MM.1S (cell line): ENCODE data around the gene ACE.

ENCODE experiments used
- DNase-seq: peaks from one replicate; pipeline ENCODE4 v3.0.0-alpha.2; 2015
- H2AFZ ChIP-seq: fragments of 300-600 bp; sonication (generic); 2 replicates; pipeline ENCODE4 v1.6.0; 2016; ENCODE audit warnings: antibody characterized with exemption, low read length
- H3F3A ChIP-seq: fragments of 300-600 bp; sonication (generic); 2 replicates; pipeline ENCODE4 v1.6.1; 2016; ENCODE audit warnings: mild to moderate bottlenecking, antibody characterized with exemption, low read length, moderate library complexity, mixed read lengths; ENCODE audit not compliant: insufficient read depth
- H3K27ac ChIP-seq: fragments of 300-600 bp; sonication (generic); 2 replicates; pipeline ENCODE4 v1.5.1; 2016; ENCODE audit warnings: mild to moderate bottlenecking, low read length
- H3K27me3 ChIP-seq: fragments of 300-600 bp; sonication (generic); replicated peaks from 2 replicates; pipeline ENCODE4 v1.6.0; 2016; ENCODE audit warnings: low read length; ENCODE audit not compliant: insufficient read depth
- H3K36me3 ChIP-seq: fragments of 300-600 bp; sonication (generic); replicated peaks from 2 replicates; pipeline ENCODE4 v1.6.1; 2016; ENCODE audit warnings: mild to moderate bottlenecking, low read length, mixed read lengths; ENCODE audit not compliant: insufficient read depth
- H3K4me1 ChIP-seq: fragments of 300-600 bp; sonication (generic); 2 replicates; pipeline ENCODE4 v1.6.1; 2016; ENCODE audit warnings: low read length, mixed read lengths
- H3K4me2 ChIP-seq: fragments of 300-600 bp; sonication (generic); 2 replicates; pipeline ENCODE4 v1.6.0; 2016; ENCODE audit warnings: low read depth, low read length
- H3K4me3 ChIP-seq: fragments of 300-600 bp; sonication (generic); 2 replicates; pipeline ENCODE4 v1.5.1; 2016; ENCODE audit warnings: low read length, mixed read lengths
- H3K79me2 ChIP-seq: fragments of 300-600 bp; sonication (generic); 2 replicates; pipeline ENCODE4 v1.6.1; 2016; ENCODE audit warnings: mixed run types, low read length, mixed read lengths
- H3K9ac ChIP-seq: fragments of 300-600 bp; sonication (generic); 2 replicates; pipeline ENCODE4 v1.6.1; 2016; ENCODE audit warnings: low read length, mixed read lengths
- H3K9me2 ChIP-seq: fragments of 300-600 bp; sonication (generic); replicated peaks from 2 replicates; pipeline ENCODE4 v1.6.1; 2016; ENCODE audit warnings: mild to moderate bottlenecking, low read length, mixed read lengths; ENCODE audit not compliant: insufficient read depth
- H3K9me3 ChIP-seq: fragments of 300-600 bp; sonication (generic); replicated peaks from 2 replicates; pipeline ENCODE4 v1.6.1; 2016; ENCODE audit warnings: mild to moderate bottlenecking, low read length, mixed read lengths; ENCODE audit not compliant: insufficient read depth
- H4K20me1 ChIP-seq: fragments of 300-600 bp; sonication (generic); 2 replicates; pipeline ENCODE4 v1.6.1; 2016; ENCODE audit warnings: mild to moderate bottlenecking, low read length, moderate library complexity, mixed read lengths; ENCODE audit not compliant: insufficient read depth
- CTCF ChIP-seq: fragments of 300-600 bp; sonication (generic); IDR thresholded peaks from 2 replicates; pipeline ENCODE4 v1.5.1; 2016; ENCODE audit warnings: antibody characterized with exemption, low read length, mixed read lengths
- EZH2 ChIP-seq: fragments of 300-600 bp; sonication (generic); optimal IDR thresholded peaks from 2 replicates; pipeline ENCODE3; 2017; ENCODE audit warnings: low read depth, mild to moderate bottlenecking, antibody characterized with exemption, low read length, mixed read lengths
- EZH2phosphoT487 ChIP-seq: fragments of 300-600 bp; sonication (generic); IDR thresholded peaks from 2 replicates; pipeline ENCODE4 v1.6.1; 2018; ENCODE audit warnings: antibody characterized with exemption, low read length

Gene ACE

GRCh38 chr17:63491977-63492618, 15.2 kb downstream of the ACE start:
- H3K4me3 ChIP-seq: no peak overlapping the region
- no peaks in the 10 kb centered on the region for H3K4me1 ChIP-seq

GRCh38 chr17:63492940-63493339, 16.1 kb downstream of the ACE start:
- Histone ChIP-seq H3K9me2 (no peaks in the 10 kb centered on the region), H3K27ac (no peak overlapping the region), H3K9ac (no peak overlapping the region), H3K4me3 (no peak overlapping the region), H3K36me3 (no peaks in the 10 kb centered on the region), H4K20me1 (no peaks in the 10 kb centered on the region), H3K9me3 (no peaks in the 10 kb centered on the region), H3F3A (no peaks in the 10 kb centered on the region), H3K27me3 (peaks cover 72% of the 10 kb centered on the region), H3K4me1 (no peaks in the 10 kb centered on the region), H2AFZ (no peak overlapping the region), H3K4me2 (no peak overlapping the region), H3K79me2 (no peaks in the 10 kb centered on the region)
- no peak for TF ChIP-seq EZH2
- no peak for TF ChIP-seq EZH2phosphoT487
- TF ChIP-seq CTCF: no peak
- no peak for DNase-seq

More at GRCh38 chr17:63491977-63492618, 15.2 kb downstream of the ACE start:
- Histone ChIP-seq H3K9me2 (no peaks in the 10 kb centered on the region), H3K36me3 (no peaks in the 10 kb centered on the region), H3K9me3 (no peaks in the 10 kb centered on the region), H3K4me2 (no peak overlapping the region), H2AFZ (no peak overlapping the region), H4K20me1 (no peaks in the 10 kb centered on the region), H3K27me3 (peaks cover 81% of the 10 kb centered on the region), H3K27ac (no peak overlapping the region), H3K9ac (no peak overlapping the region), H3F3A (no peaks in the 10 kb centered on the region), H3K79me2 (no peaks in the 10 kb centered on the region)
- TF ChIP-seq CTCF: no peak
- no peak for TF ChIP-seq EZH2phosphoT487
- TF ChIP-seq EZH2: no peak
- no peak for DNase-seq

- H3K4me1 ChIP-seq: no peaks in the 10 kb centered on the region
- no peaks in the 10 kb centered on the region for H3K36me3 ChIP-seq
- no peaks in the 10 kb centered on the region for H3K9me2 ChIP-seq
- H4K20me1 ChIP-seq: no peaks in the 10 kb centered on the region
- H2AFZ ChIP-seq: no peak overlapping the region
- no peak for DNase-seq
- no peak overlapping the region for H3K4me2 ChIP-seq
- TF ChIP-seq CTCF: no peak
- no peak for TF ChIP-seq EZH2phosphoT487
- no peak for TF ChIP-seq EZH2
- H3K9ac ChIP-seq: no peak overlapping the region
- no peaks in the 10 kb centered on the region for H3K79me2 ChIP-seq
- H3F3A ChIP-seq: no peaks in the 10 kb centered on the region
- H3K4me3 ChIP-seq: no peak overlapping the region
- no peaks in the 10 kb centered on the region for H3K9me3 ChIP-seq
- peaks cover 69% of the 10 kb centered on the region for H3K27me3 ChIP-seq
- no peak overlapping the region for H3K27ac ChIP-seq
Measured at GRCh38 chr17:63493411-63493810, 16.6 kb downstream of the ACE start.
